HL-60/S4 treated with retinoic acid at 250 ng/mL for 4 days and 3 days (cell line): ENCODE results near the gene FAAP100.

Experiments
- in situ Hi-C: fragments of 300-500 bp; cut with MboI; formaldehyde crosslinking; loops from 2 replicates; pipeline ENCODE4 v1.7.0; 2022; ENCODE audit warnings: low sequenced_read_pairs

Gene FAAP100

DNA sequence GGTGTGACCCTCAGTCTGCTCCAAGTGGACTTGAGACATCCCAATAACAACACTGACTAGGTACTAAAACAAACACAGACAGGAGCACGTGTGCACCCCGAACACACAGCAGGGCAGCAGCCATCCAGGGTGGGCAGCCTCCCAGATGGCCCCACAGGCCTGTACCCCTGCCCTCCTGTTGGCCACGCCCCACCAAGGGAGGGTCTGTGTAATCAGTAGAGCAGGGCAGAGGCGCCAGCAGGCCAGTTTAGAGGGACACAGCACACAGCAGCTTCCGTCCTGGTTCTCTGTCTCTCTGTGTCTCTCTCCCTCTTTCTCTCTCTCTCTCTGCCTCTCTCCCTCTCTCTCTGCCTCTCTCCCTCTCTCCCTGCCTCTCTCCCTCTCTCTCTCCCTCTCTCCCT, 61.0 kb downstream of the FAAP100 start:
- in situ Hi-C loops, result no loop called here

GRCh38 chr17:81489998-81490992, 61.9 kb downstream of the FAAP100 start:
- in situ Hi-C loops, result loop anchor here (10.0 kb wide), 1 partner anchor 225 kb away; no protein-coding TSS in a partner anchor
